Measurements from ENCODE around the gene STAC. TPM values are rescaled to one million over a fixed set of nuclear protein-coding genes. Genes with fewer than 3 reads are reported as not detected.
"Not testable (repeated sequence)": the region's sequence is repeated elsewhere in the genome, so short reads cannot be mapped to it uniquely, and the experiment has no call there.

STAC gene
- polyA plus RNA-seq, 1 donor: 1.8 TPM

DNA sequence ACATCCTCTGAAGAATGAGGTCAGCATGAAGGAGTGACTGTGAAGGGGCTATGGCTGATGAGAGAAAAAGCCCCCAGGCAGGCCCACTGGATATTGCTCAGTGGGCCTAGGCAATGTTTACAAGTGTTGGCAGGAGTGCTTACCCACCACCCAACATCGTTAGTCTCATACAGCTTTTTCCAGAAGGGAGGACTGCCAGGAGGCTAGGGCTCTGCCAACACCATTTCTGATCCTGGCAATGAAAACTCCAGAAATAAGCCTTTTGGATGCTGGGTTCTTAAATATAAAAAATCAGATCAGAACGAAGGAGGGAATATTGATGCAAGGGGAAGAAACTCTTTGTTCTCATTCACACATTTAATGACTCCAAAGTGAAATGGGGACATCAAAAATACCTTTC is 194.9 kb downstream of the STAC start:
- H3K36me3 ChIP-seq (ENCODE audit: control insufficient read depth, insufficient read depth, low read length): no peaks in the 10 kb centered on the region
- no peak overlapping the region for H3K27ac ChIP-seq (ENCODE audit: low read length)
- DNase-seq: no peak
- H3K4me3 ChIP-seq (ENCODE audit: low read length): no peak overlapping the region
- WGBS (ENCODE audit: insufficient coverage, low lambda C conversion rate): no CpG with 5 or more reads among the region's 2 CpGs
- H3K9me3 ChIP-seq (ENCODE audit: control insufficient read depth, low read depth, low read length): peaks cover 5% of the 10 kb centered on the region
- H3K4me1 ChIP-seq (ENCODE audit: control insufficient read depth, insufficient read depth, low read length): no peaks in the 10 kb centered on the region
- H3K27me3 ChIP-seq (ENCODE audit: control insufficient read depth, insufficient read depth, low read length): no peaks in the 10 kb centered on the region

DNA sequence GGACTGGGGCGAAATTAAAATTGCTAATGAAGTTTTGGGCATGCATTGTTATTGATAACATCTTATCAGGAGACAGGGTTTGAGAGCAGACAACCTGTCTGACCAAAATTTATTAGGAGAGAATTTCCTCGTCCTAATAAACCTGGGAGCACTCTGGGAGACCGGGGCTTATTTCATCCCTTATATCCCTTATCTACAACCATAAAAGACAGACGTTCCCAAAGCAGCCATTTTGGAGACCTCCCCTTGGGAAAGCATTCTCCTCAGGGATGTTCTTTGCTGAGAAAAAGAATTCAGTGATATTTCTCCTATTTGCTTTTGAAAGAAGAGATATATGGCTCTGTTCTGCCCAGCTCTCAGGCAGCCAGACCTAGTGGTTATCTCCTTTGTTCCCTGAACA is 198.1 kb downstream of the STAC start:
- H3K27ac ChIP-seq (ENCODE audit: low read length); H3K27me3 ChIP-seq (ENCODE audit: control insufficient read depth, insufficient read depth, low read length); H3K36me3 ChIP-seq (ENCODE audit: control insufficient read depth, insufficient read depth, low read length); DNase-seq; H3K4me3 ChIP-seq (ENCODE audit: low read length); H3K4me1 ChIP-seq (ENCODE audit: control insufficient read depth, insufficient read depth, low read length); H3K9me3 ChIP-seq (ENCODE audit: control insufficient read depth, low read depth, low read length): not testable (repeated sequence)
- no CpG with 5 or more reads among the region's 4 CpGs for WGBS (ENCODE audit: insufficient coverage, low lambda C conversion rate)

GRCh38 chr3:36579746-36580145 is 199.4 kb downstream of the STAC start:
- Histone ChIP-seq H3K27ac (ENCODE audit: low read length) (no peak overlapping the region), H3K27me3 (ENCODE audit: control insufficient read depth, insufficient read depth, low read length) (no peaks in the 10 kb centered on the region), H3K36me3 (ENCODE audit: control insufficient read depth, insufficient read depth, low read length) (no peaks in the 10 kb centered on the region), H3K4me1 (ENCODE audit: control insufficient read depth, insufficient read depth, low read length) (no peaks in the 10 kb centered on the region), H3K9me3 (ENCODE audit: control insufficient read depth, low read depth, low read length) (peaks cover 5% of the 10 kb centered on the region), H3K4me3 (ENCODE audit: low read length) (no peak overlapping the region)
- DNase-seq: no peak
- no CpG with 5 or more reads among the region's 1 CpG for WGBS (ENCODE audit: insufficient coverage, low lambda C conversion rate)

- H3K9me3 ChIP-seq (ENCODE audit: control insufficient read depth, low read depth, low read length): peaks cover 10% of the 10 kb centered on the region
- H3K27me3 ChIP-seq (ENCODE audit: control insufficient read depth, insufficient read depth, low read length): no peaks in the 10 kb centered on the region
- no peak for DNase-seq
- no peak overlapping the region for H3K27ac ChIP-seq (ENCODE audit: low read length)
- H3K4me1 ChIP-seq (ENCODE audit: control insufficient read depth, insufficient read depth, low read length): no peaks in the 10 kb centered on the region
- WGBS (ENCODE audit: insufficient coverage, low lambda C conversion rate): 60% methylated on average over 1 of the region's 2 CpGs
- no peak overlapping the region for H3K4me3 ChIP-seq (ENCODE audit: low read length)
- no peaks in the 10 kb centered on the region for H3K36me3 ChIP-seq (ENCODE audit: control insufficient read depth, insufficient read depth, low read length)
These were observed 200.4 kb downstream of the STAC start for GRCh38 chr3:36580716-36581115.

GRCh38 chr3:36591959-36592358 is 211.7 kb downstream of the STAC start:
- WGBS (ENCODE audit: insufficient coverage, low lambda C conversion rate): 100% methylated on average over 1 of the region's 3 CpGs
- H3K27ac ChIP-seq (ENCODE audit: low read length): no peak overlapping the region

DNA sequence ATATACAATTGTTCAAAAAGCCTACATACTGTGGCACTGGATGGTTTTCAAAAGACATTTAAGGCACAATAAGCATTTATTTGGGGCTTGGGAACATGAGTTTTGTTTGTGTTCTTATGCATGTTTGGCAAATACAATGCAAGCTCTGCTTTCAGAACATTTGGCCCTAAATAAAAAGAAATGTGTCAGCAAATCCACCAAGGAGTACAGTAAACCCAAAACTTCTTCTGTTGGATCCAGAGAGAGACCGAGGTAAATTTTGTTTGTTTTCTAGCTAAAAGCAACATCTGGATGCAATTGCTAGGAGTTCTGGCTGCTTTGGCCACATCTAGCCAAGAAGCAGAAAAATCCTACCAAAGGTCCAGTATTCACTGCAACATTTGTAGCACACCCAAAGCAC is 215.2 kb downstream of the STAC start:
- no peak overlapping the region for H3K4me3 ChIP-seq (ENCODE audit: low read length)
- no peak overlapping the region for H3K27ac ChIP-seq (ENCODE audit: low read length)
- no peaks in the 10 kb centered on the region for H3K9me3 ChIP-seq (ENCODE audit: control insufficient read depth, low read depth, low read length)
- WGBS (ENCODE audit: insufficient coverage, low lambda C conversion rate): no CpG with 5 or more reads among the region's 1 CpG
- no peak for DNase-seq
- H3K27me3 ChIP-seq (ENCODE audit: control insufficient read depth, insufficient read depth, low read length): no peaks in the 10 kb centered on the region
- H3K4me1 ChIP-seq (ENCODE audit: control insufficient read depth, insufficient read depth, low read length): no peaks in the 10 kb centered on the region
- H3K36me3 ChIP-seq (ENCODE audit: control insufficient read depth, insufficient read depth, low read length): no peaks in the 10 kb centered on the region

More at GRCh38 chr3:36591959-36592358, 211.7 kb downstream of the STAC start:
- no peaks in the 10 kb centered on the region for H3K36me3 ChIP-seq (ENCODE audit: control insufficient read depth, insufficient read depth, low read length)
- H3K9me3 ChIP-seq (ENCODE audit: control insufficient read depth, low read depth, low read length): no peaks in the 10 kb centered on the region
- H3K4me3 ChIP-seq (ENCODE audit: low read length): no peak overlapping the region
- H3K27me3 ChIP-seq (ENCODE audit: control insufficient read depth, insufficient read depth, low read length): no peaks in the 10 kb centered on the region
- no peak for DNase-seq
- H3K4me1 ChIP-seq (ENCODE audit: control insufficient read depth, insufficient read depth, low read length): no peaks in the 10 kb centered on the region

GRCh38 chr3:36596419-36596818 is 216.1 kb downstream of the STAC start:
- no peaks in the 10 kb centered on the region for H3K36me3 ChIP-seq (ENCODE audit: control insufficient read depth, insufficient read depth, low read length)
- H3K9me3 ChIP-seq (ENCODE audit: control insufficient read depth, low read depth, low read length): no peaks in the 10 kb centered on the region
- no peaks in the 10 kb centered on the region for H3K27me3 ChIP-seq (ENCODE audit: control insufficient read depth, insufficient read depth, low read length)
- WGBS (ENCODE audit: insufficient coverage, low lambda C conversion rate): 100% methylated on average over 1 of the region's 2 CpGs
- no peak overlapping the region for H3K27ac ChIP-seq (ENCODE audit: low read length)
- DNase-seq: no peak
- no peaks in the 10 kb centered on the region for H3K4me1 ChIP-seq (ENCODE audit: control insufficient read depth, insufficient read depth, low read length)
- no peak overlapping the region for H3K4me3 ChIP-seq (ENCODE audit: low read length)

DNA sequence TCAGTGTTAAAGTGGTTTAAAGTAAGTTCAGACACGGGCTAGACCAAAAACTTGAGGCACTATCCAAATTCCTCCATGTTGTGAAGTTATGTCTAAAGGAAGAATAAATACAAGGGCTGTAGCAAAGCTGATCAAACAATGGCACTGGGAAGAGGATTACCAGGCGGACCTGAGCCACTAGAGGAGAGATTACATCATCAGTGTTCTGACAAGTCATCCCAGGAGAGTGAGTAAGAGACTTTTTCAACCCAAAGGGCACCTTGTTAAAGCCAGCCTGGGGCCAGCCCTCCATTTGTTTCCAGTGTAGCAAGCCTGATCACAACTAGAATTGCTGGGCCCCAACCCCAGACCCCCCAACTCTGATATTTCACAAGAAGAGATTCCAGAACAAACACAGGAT is 217.1 kb downstream of the STAC start:
- no peak overlapping the region for H3K27ac ChIP-seq (ENCODE audit: low read length)
- no CpG with 5 or more reads among the region's 2 CpGs for WGBS (ENCODE audit: insufficient coverage, low lambda C conversion rate)
- no peak for DNase-seq

More for the DNA sequence above, 217.1 kb downstream of the STAC start:
- H3K36me3 ChIP-seq (ENCODE audit: control insufficient read depth, insufficient read depth, low read length): no peaks in the 10 kb centered on the region
- no peaks in the 10 kb centered on the region for H3K27me3 ChIP-seq (ENCODE audit: control insufficient read depth, insufficient read depth, low read length)
- no peaks in the 10 kb centered on the region for H3K4me1 ChIP-seq (ENCODE audit: control insufficient read depth, insufficient read depth, low read length)
- H3K9me3 ChIP-seq (ENCODE audit: control insufficient read depth, low read depth, low read length): no peaks in the 10 kb centered on the region
- no peak overlapping the region for H3K4me3 ChIP-seq (ENCODE audit: low read length)
